H1 (cell line): ENCODE data around the gene ZNF566. TPM values are rescaled to one million over a fixed set of nuclear protein-coding genes. Genes with fewer than 3 reads are reported as not detected.

ENCODE experiments used
- CTCF ChIA-PET: fragments of 300-600 bp; sonication (Branson Sonifier 250); formaldehyde crosslinking; loops from one replicate; lab custom pipeline; 2021; ENCODE audit not compliant: partially characterized antibody; lab: Charles Lee
- POLR2A ChIA-PET: fragments of 300-600 bp; sonication (Branson Sonifier 250); formaldehyde crosslinking; loops from one replicate; lab custom pipeline; 2021; ENCODE audit warnings: inconsistent platforms; ENCODE audit not compliant: partially characterized antibody; lab: Charles Lee
- DNase-seq, 2 experiments: peaks; one replicate each; pipeline versions ENCODE4 v3.0.0 to v3.0.0-alpha.2; 2010 to 2022; ENCODE audit warnings: low spot score in 2 of 2, low read depth in 1 of 2, mixed read lengths in 1 of 2
- FAIRE-seq: peaks from 2 replicates; lab custom pipeline; 2011; peaks lifted over from hg19 to GRCh38; lab: Jason Lieb, UNC
- H2AFZ ChIP-seq: 2 replicates; pipeline ENCODE4 v1.8.1; 2012; ENCODE audit warnings: low read length, inconsistent platforms
- H2AK5ac ChIP-seq: 2 replicates; pipeline ENCODE4 v1.6.1; 2013; ENCODE audit warnings: low read depth, low read length
- H2BK120ac ChIP-seq: replicated peaks from 2 replicates; pipeline ENCODE3; 2013; ENCODE audit warnings: low read depth, low read length, inconsistent platforms
- H2BK12ac ChIP-seq: 2 replicates; pipeline ENCODE4 v1.6.1; 2013; ENCODE audit warnings: low read depth, low read length
- H2BK15ac ChIP-seq: 2 replicates; pipeline ENCODE4 v1.6.1; 2013; ENCODE audit warnings: low read length
- H2BK20ac ChIP-seq: 2 replicates; pipeline ENCODE4 v1.6.1; 2013; ENCODE audit warnings: low read length
- H2BK5ac ChIP-seq: 2 replicates; pipeline ENCODE4 v1.6.1; 2013; ENCODE audit warnings: low read depth, low read length
- H3K14ac ChIP-seq: 2 replicates; pipeline ENCODE4 v1.6.1; 2013; ENCODE audit warnings: inconsistent platforms; ENCODE audit not compliant: insufficient read length
- H3K18ac ChIP-seq: 2 replicates; pipeline ENCODE4 v1.6.1; 2013; ENCODE audit warnings: low read length; ENCODE audit errors: extremely low read depth
- H3K23ac ChIP-seq: 2 replicates; pipeline ENCODE4 v1.6.1; 2013; ENCODE audit warnings: inconsistent platforms; ENCODE audit not compliant: insufficient read length
- H3K23me2 ChIP-seq: 2 replicates; pipeline ENCODE4 v1.6.1; 2013; ENCODE audit warnings: low read depth, low read length
- H3K27ac ChIP-seq: 2 replicates; pipeline ENCODE4 v1.6.1; 2011; ENCODE audit warnings: low read depth, low read length, inconsistent platforms
- H3K27me3 ChIP-seq, 4 experiments: replicated peaks in 1 of 4; 1 replicate in 1 of 4; 2 replicates in 3 of 4; pipeline versions ENCODE4 v1.6.1 to v1.8.1; 2011 to 2013; ENCODE audit warnings: low read length in 3 of 4, mild to moderate bottlenecking in 3 of 4, inconsistent platforms in 2 of 4, mixed read lengths in 2 of 4, moderate library complexity in 1 of 4; ENCODE audit not compliant: control insufficient read depth in 3 of 4, insufficient read depth in 3 of 4; ENCODE audit errors: extremely low read depth in 1 of 4
- H3K36me3 ChIP-seq, 4 experiments: 2 replicates each; pipeline versions ENCODE4 v1.6.1 to v1.8.1; 2011 to 2013; ENCODE audit warnings: mild to moderate bottlenecking in 4 of 4, low read length in 3 of 4, moderate library complexity in 2 of 4, control low read depth in 1 of 4, inconsistent platforms in 1 of 4; ENCODE audit not compliant: insufficient read depth in 4 of 4, control insufficient read depth in 2 of 4
- H3K4ac ChIP-seq: replicated peaks from 2 replicates; pipeline ENCODE3; 2013; ENCODE audit warnings: low read length, low read depth, mixed read lengths, inconsistent platforms; ENCODE audit not compliant: insufficient read length
- H3K4me1 ChIP-seq, 4 experiments: replicated peaks in 1 of 4; 1 replicate in 1 of 4; 2 replicates in 3 of 4; pipeline versions ENCODE4 v1.6.1 to v1.8.1; 2011 to 2013; ENCODE audit warnings: low read length in 3 of 4, inconsistent platforms in 2 of 4, mixed read lengths in 1 of 4; ENCODE audit not compliant: insufficient read depth in 4 of 4, control insufficient read depth in 3 of 4
- H3K4me2 ChIP-seq, 2 experiments: 2 replicates each; pipeline versions ENCODE4 v1.6.1 to v1.8.1; 2011 to 2013; ENCODE audit warnings: low read depth in 2 of 2, low read length in 2 of 2, control low read depth in 1 of 2, inconsistent platforms in 1 of 2, mild to moderate bottlenecking in 1 of 2; ENCODE audit not compliant: insufficient read depth in 1 of 2
- H3K4me3 ChIP-seq, 4 experiments: fragments of 200-600, 300-600 bp in 1 of 4; sonication (generic), shearing (Covaris generic), sonication (Bioruptor Twin) in 1 of 4; 2 replicates each; pipeline versions ENCODE4 v1.5.1 to v1.8.1; 2011 to 2016; ENCODE audit warnings: low read length in 4 of 4, low read depth in 3 of 4, control low read depth in 2 of 4, inconsistent platforms in 2 of 4, mild to moderate bottlenecking in 2 of 4, mixed read lengths in 1 of 4, moderate library complexity in 1 of 4; ENCODE audit not compliant: insufficient read depth in 2 of 4; ENCODE audit errors: extremely low read depth in 1 of 4
- H3K56ac ChIP-seq: replicated peaks from 2 replicates; pipeline ENCODE3; 2013; ENCODE audit warnings: low read depth, mild to moderate bottlenecking, mixed read lengths, low read length, inconsistent platforms; ENCODE audit not compliant: insufficient read length
- H3K79me1 ChIP-seq: 2 replicates; pipeline ENCODE4 v1.6.1; 2013; ENCODE audit warnings: low read depth, low read length, control low read depth
- H3K79me2 ChIP-seq, 2 experiments: 2 replicates each; pipeline versions ENCODE4 v1.6.1 to v1.8.1; 2012 to 2013; ENCODE audit warnings: low read length in 2 of 2, mild to moderate bottlenecking in 2 of 2, inconsistent platforms in 1 of 2; ENCODE audit not compliant: insufficient read depth in 2 of 2, control insufficient read depth in 1 of 2
- H3K9ac ChIP-seq, 4 experiments: replicated peaks in 1 of 4; 1 replicate in 1 of 4; 2 replicates in 3 of 4; pipeline versions ENCODE4 v1.6.1 to v1.8.1; 2011 to 2013; ENCODE audit warnings: low read depth in 3 of 4, low read length in 3 of 4, control low read depth in 2 of 4, mild to moderate bottlenecking in 2 of 4, moderate library complexity in 2 of 4, inconsistent platforms in 1 of 4; ENCODE audit errors: extremely low read depth in 1 of 4
- H3K9me3 ChIP-seq, 2 experiments: 2 replicates each; pipeline versions ENCODE4 v1.6.1 to v1.8.1; 2012 to 2013; ENCODE audit warnings: mild to moderate bottlenecking in 2 of 2, moderate library complexity in 2 of 2, control low read depth in 1 of 2, inconsistent platforms in 1 of 2, low read depth in 1 of 2, low read length in 1 of 2, mixed read lengths in 1 of 2; ENCODE audit not compliant: insufficient read depth in 2 of 2
- H4K20me1 ChIP-seq, 2 experiments: replicated peaks in 1 of 2; 2 replicates each; pipeline versions ENCODE3 to v1.8.1; 2011 to 2013; ENCODE audit warnings: inconsistent platforms in 2 of 2, low read length in 2 of 2, mild to moderate bottlenecking in 1 of 2; ENCODE audit not compliant: insufficient read depth in 2 of 2, control insufficient read depth in 1 of 2
- H4K5ac ChIP-seq: 2 replicates; pipeline ENCODE4 v1.6.1; 2013; ENCODE audit warnings: low read length, low read depth, mixed read lengths, inconsistent platforms; ENCODE audit not compliant: insufficient read length
- H4K8ac ChIP-seq: 2 replicates; pipeline ENCODE4 v1.8.0; 2013; ENCODE audit warnings: mild to moderate bottlenecking, moderate library complexity, low read length, inconsistent platforms; ENCODE audit not compliant: insufficient read depth; ENCODE audit errors: extremely low read depth
- H4K91ac ChIP-seq: replicated peaks from 2 replicates; pipeline ENCODE3; 2013; ENCODE audit warnings: low read length, mixed read lengths, inconsistent platforms; ENCODE audit not compliant: insufficient read length
- CBX5 ChIP-seq: fragments of 300-800, 300-1000 bp; sonication (generic); IDR thresholded peaks from 2 replicates; pipeline ENCODE4 v1.7.1; 2016; ENCODE audit warnings: antibody characterized with exemption, low read length, low read depth
- HDAC2 ChIP-seq, 2 experiments: fragments of 300-600 bp in 1 of 2; sonication (generic) in 1 of 2; IDR thresholded peaks; 2 replicates each; pipeline ENCODE4 v1.6.1; 2011 to 2012; ENCODE audit warnings: low read depth in 2 of 2, low read length in 2 of 2, mild to moderate bottlenecking in 2 of 2, moderate library complexity in 2 of 2, borderline replicate concordance in 1 of 2, inconsistent platforms in 1 of 2
- MAFK ChIP-seq: IDR thresholded peaks from 2 replicates; pipeline ENCODE4 v1.6.1; 2012; ENCODE audit warnings: low read depth, mild to moderate bottlenecking, improper control_type of control experiment, low read length
- NRF1 ChIP-seq: IDR thresholded peaks from 2 replicates; pipeline ENCODE4 v1.6.1; 2011; ENCODE audit warnings: mild to moderate bottlenecking, low read depth, low read length, improper control_type of control experiment
- POLR2AphosphoS5 ChIP-seq: IDR thresholded peaks from 2 replicates; pipeline ENCODE4 v1.6.1; 2011; ENCODE audit warnings: low read depth, low read length
- RAD21 ChIP-seq, 2 experiments: IDR thresholded peaks in 1 of 2; conservative IDR thresholded peaks in 1 of 2; 2 replicates each; pipeline ENCODE4 v1.6.1; 2011; ENCODE audit warnings: low read depth in 2 of 2, low read length in 2 of 2, improper control_type of control experiment in 1 of 2, inconsistent platforms in 1 of 2, mild to moderate bottlenecking in 1 of 2, moderate library complexity in 1 of 2
- RFX5 ChIP-seq: IDR thresholded peaks from 2 replicates; pipeline ENCODE4 v1.6.1; 2011; ENCODE audit warnings: low read depth, low read length, improper control_type of control experiment, borderline replicate concordance
- SIX5 ChIP-seq: IDR thresholded peaks from 2 replicates; pipeline ENCODE4 v1.6.1; 2011; ENCODE audit warnings: mild to moderate bottlenecking, low read depth, low read length
- SP1 ChIP-seq: IDR thresholded peaks from 2 replicates; pipeline ENCODE4 v1.6.1; 2011; ENCODE audit warnings: low read depth, low read length
- SP2 ChIP-seq: IDR thresholded peaks from 2 replicates; pipeline ENCODE4 v1.6.1; 2012; ENCODE audit warnings: mild to moderate bottlenecking, low read length, inconsistent platforms
- TEAD4 ChIP-seq: IDR thresholded peaks from 2 replicates; pipeline ENCODE4 v1.6.1; 2012; ENCODE audit warnings: low read depth, low read length, inconsistent platforms, mixed read lengths
- WGBS, 2 experiments: shearing (Covaris generic) in 1 of 2; methylation state at CpG; one replicate each; pipeline versions ENCODE4 v1.1.6 to v1.1.7; 2013 to 2015; ENCODE audit warnings: low lambda C conversion rate in 2 of 2, mixed read lengths in 2 of 2, inconsistent platforms in 1 of 2, low coverage in 1 of 2, missing lambda C conversion rate in 1 of 2; ENCODE audit not compliant: insufficient replicate concordance in 2 of 2, insufficient coverage in 1 of 2, insufficient read length in 1 of 2; ENCODE audit errors: extremely low coverage in 1 of 2, missing lambda C conversion rate in 1 of 2; 5-methylcytosine and 5-hydroxymethylcytosine counted together
- polyA plus RNA-seq, 7 experiments: library from polyadenylated mRNA; depleted of rRNA in 3 of 7; stranded (reverse) in 5 of 7; unstranded in 2 of 7; fragments of >200 nt in 5 of 7; fragments of 200-250 nt in 2 of 7; gene quantifications; 1 replicate in 5 of 7; 2 replicates in 1 of 7; 4 replicates in 1 of 7; pipeline versions ENCODE4 v1.2.1 to v1.2.3, GENCODE V29; 2011 to 2013; ENCODE audit warnings: missing spikeins in 2 of 7, mixed read lengths in 2 of 7
- total RNA-seq: library from RNA; stranded (reverse); fragmentation: NEBNext Ultra II Directional; extraction: Animal tissue kit (Norgen Biotek cat#: 25700); gene quantifications from 2 replicates; pipeline ENCODE4 v1.2.1, GENCODE V29; 2021

The ZNF566 gene
- total and polyA plus RNA-seq, 2 of the 8 experiments (the other 6 are each of a cell fraction or from before 2014, with no cell fraction given) = 6.9 to 16.6 TPM

- TF ChIP-seq RAD21 (IDR thresholded peaks at IDR 0.05 in 1 of 2, conservative IDR thresholded peaks at IDR 0.05 in 1 of 2; ENCODE audit: low read depth in 2 of 2, low read length in 2 of 2) (no peak), TEAD4 (no peak), SP1 (no peak), RFX5 (no peak), NRF1 (no peak), HDAC2 (IDR thresholded peaks at IDR 0.05; ENCODE audit: borderline replicate concordance in 1 of 2, low read depth in 2 of 2, low read length in 2 of 2) (no peak), SIX5 (no peak), MAFK (no peak), POLR2AphosphoS5 (no peak), SP2 (no peak), CBX5 (no peak)
- Histone ChIP-seq H2AK5ac (no peak overlapping the region), H3K27ac (no peak overlapping the region), H3K9me3 (peaks cover 3% of the 10 kb centered on the region in 2 experiments), H2BK5ac (no peak overlapping the region), H3K36me3 (peaks cover 4 to 46% (median 18%) of the 10 kb centered on the region in 4 experiments; a peak in 7 of 8 replicates), H3K4me1 (peaks cover 0 to 4% (median 2%) of the 10 kb centered on the region in 4 experiments; a peak in 6 of 7 replicates), H2BK12ac (no peak overlapping the region), H2BK120ac (no peak overlapping the region), H4K8ac (no peak overlapping the region), H3K4me3 (no peak overlapping the region), H2AFZ (no peak overlapping the region), H3K18ac (no peak overlapping the region), H3K79me1 (peaks cover 4% of the 10 kb centered on the region; the same call in 1 of the 2 replicates), H3K14ac (no peak overlapping the region), H4K91ac (no peak overlapping the region), H2BK20ac (no peak overlapping the region), H3K27me3 (no peaks in the 10 kb centered on the region), H3K9ac (no peak overlapping the region), H2BK15ac (no peak overlapping the region), H3K79me2 (peaks cover 11 to 74% of the 10 kb centered on the region in 2 experiments), H3K23me2 (peaks cover 8% of the 10 kb centered on the region), H4K5ac (no peak overlapping the region), H3K4me2 (no peak overlapping the region), H3K23ac (no peak overlapping the region), H3K4ac (no peak overlapping the region), H4K20me1 (no peaks in the 10 kb centered on the region), H3K56ac (no peak overlapping the region)
- 94% methylated on average over 4 of the region's 4 CpGs; no CpG with 5 or more reads in 1 of the 2 experiments for WGBS, 2 experiments
- ChIA-PET CTCF (no interaction called here), POLR2A (no interaction called here)
- DNase-seq = no peak
- FAIRE-seq = no peak
Observed at GRCh38 chr19:36524617-36525016, 35.3 kb upstream of the ZNF566 start.
